WTC11 (cell line): Measurements from ENCODE around the gene COA8. TPM values are rescaled to one million over a fixed set of nuclear protein-coding genes. Genes with fewer than 3 reads are reported as not detected.

Experiments
- ATAC-seq: fragments of 200-7000 bp; cut with Tn5 transposase; 2 replicates; pipeline ENCODE4 v1.10.0; 2021; ENCODE audit warnings: mild to moderate bottlenecking, moderate library complexity
- CTCF ChIA-PET: fragments of 300-600 bp; sonication (Branson Sonifier 250); formaldehyde crosslinking; loops from one replicate; lab custom pipeline; 2021; ENCODE audit warnings: antibody characterized with exemption; lab: Charles Lee
- POLR2A ChIA-PET: fragments of 350-600 bp; sonication (Branson Sonifier 250); formaldehyde crosslinking; loops from one replicate; lab custom pipeline; 2021; ENCODE audit warnings: antibody characterized with exemption; lab: Charles Lee
- DNase-seq: peaks from one replicate; pipeline ENCODE4 v3.0.0; 2021; ENCODE audit warnings: low spot score
- H3K27ac Mint-ChIP-seq: 2 replicates; pipeline ENCODE4 v1.8.0; 2021; ENCODE audit warnings: mixed read lengths
- H3K27me3 Mint-ChIP-seq: 2 replicates; pipeline ENCODE4 v1.8.0; 2021; ENCODE audit warnings: low read depth, mild to moderate bottlenecking, moderate library complexity, mixed read lengths
- H3K36me3 Mint-ChIP-seq: 2 replicates; pipeline ENCODE4 v1.8.0; 2021; ENCODE audit warnings: mixed read lengths
- H3K4me1 Mint-ChIP-seq: 2 replicates; pipeline ENCODE4 v1.8.0; 2022; ENCODE audit warnings: mixed read lengths
- H3K4me3 Mint-ChIP-seq: 2 replicates; pipeline ENCODE4 v1.8.0; 2021; ENCODE audit warnings: mild to moderate bottlenecking, moderate library complexity, mixed read lengths
- H3K9me3 Mint-ChIP-seq: 2 replicates; pipeline ENCODE4 v1.8.0; 2021; ENCODE audit warnings: mixed read lengths
- CREM ChIP-seq: sonication (generic); formaldehyde crosslinking; IDR thresholded peaks from 2 replicates; pipeline ENCODE4 v1.8.1; 2022; ENCODE audit warnings: mild to moderate bottlenecking, missing genetic modification reagents, moderate library complexity
- ESRRA ChIP-seq: sonication (generic); formaldehyde crosslinking; IDR thresholded peaks from 2 replicates; pipeline ENCODE4 v1.8.1; 2022; ENCODE audit warnings: mild to moderate bottlenecking, missing genetic modification reagents, borderline replicate concordance
- FOXP1 ChIP-seq: sonication (generic); formaldehyde crosslinking; IDR thresholded peaks from 2 replicates; pipeline ENCODE4 v1.8.0; 2022; ENCODE audit warnings: missing genetic modification reagents, mild to moderate bottlenecking, moderate library complexity, borderline replicate concordance
- JUN ChIP-seq: sonication (generic); formaldehyde crosslinking; IDR thresholded peaks from 2 replicates; pipeline ENCODE4 v1.8.0; 2023; ENCODE audit warnings: mild to moderate bottlenecking, missing genetic modification reagents
- NFYB ChIP-seq: sonication (generic); formaldehyde crosslinking; conservative IDR thresholded peaks from 2 replicates; pipeline ENCODE4 v1.8.0; 2022; ENCODE audit warnings: low read depth, missing genetic modification reagents
- PRRX2 ChIP-seq: fragments of 250-450 bp; sonication (Bioruptor Pico); IDR thresholded peaks from 2 replicates; pipeline ENCODE4 v1.8.0; 2021; ENCODE audit warnings: mild to moderate bottlenecking
- RORB ChIP-seq: fragments of 250-450 bp; sonication (Bioruptor Pico); IDR thresholded peaks from 2 replicates; pipeline ENCODE4 v1.9.0; 2021; ENCODE audit warnings: mild to moderate bottlenecking
- TEAD4 ChIP-seq: sonication (generic); formaldehyde crosslinking; IDR thresholded peaks from 2 replicates; pipeline ENCODE4 v1.8.0; 2022; ENCODE audit warnings: mild to moderate bottlenecking, missing genetic modification reagents
- ZNF121 ChIP-seq: sonication (generic); formaldehyde crosslinking; IDR thresholded peaks from 2 replicates; pipeline ENCODE4 v1.8.0; 2023; ENCODE audit warnings: missing genetic modification reagents
- ZNF232 ChIP-seq: sonication (generic); formaldehyde crosslinking; IDR thresholded peaks from 2 replicates; pipeline ENCODE4 v1.8.0; 2022; ENCODE audit warnings: mild to moderate bottlenecking, missing genetic modification reagents
- ZNF396 ChIP-seq: fragments of 250-450 bp; sonication (Bioruptor Pico); IDR thresholded peaks from 2 replicates; pipeline ENCODE4 v1.8.0; 2021; ENCODE audit warnings: mild to moderate bottlenecking, moderate library complexity, borderline replicate concordance
- total RNA-seq: library from RNA; stranded (reverse); gene quantifications from 3 replicates; pipeline ENCODE4 v1.2.3, GENCODE V29; 2021
- TF ChIP-seq, protein P1 (sequence below): sonication (generic); formaldehyde crosslinking; conservative IDR thresholded peaks from 2 replicates; pipeline ENCODE4 v1.8.1; 2023; ENCODE audit warnings: mild to moderate bottlenecking, low read depth, missing genetic modification reagents, moderate library complexity
- TF ChIP-seq, protein P2 (sequence below): sonication (generic); formaldehyde crosslinking; IDR thresholded peaks from 2 replicates; pipeline ENCODE4 v1.8.0; 2022; ENCODE audit warnings: mild to moderate bottlenecking, missing genetic modification reagents
- TF ChIP-seq, protein P3 (sequence below): sonication (generic); formaldehyde crosslinking; IDR thresholded peaks from 2 replicates; pipeline ENCODE4 v1.8.0; 2023; ENCODE audit warnings: mild to moderate bottlenecking, missing genetic modification reagents
- TF ChIP-seq, protein P4 (sequence below): sonication (generic); formaldehyde crosslinking; conservative IDR thresholded peaks from 2 replicates; pipeline ENCODE4 v1.8.1; 2022; ENCODE audit warnings: mild to moderate bottlenecking, missing genetic modification reagents
- TF ChIP-seq, protein P5 (sequence below): sonication (generic); formaldehyde crosslinking; IDR thresholded peaks from 2 replicates; pipeline ENCODE4 v1.8.1; 2022; ENCODE audit warnings: mild to moderate bottlenecking, missing genetic modification reagents, moderate library complexity, borderline replicate concordance

Gene COA8
- total RNA-seq, 1 experiment from 2014 or later, result 36.4 TPM

DNA sequence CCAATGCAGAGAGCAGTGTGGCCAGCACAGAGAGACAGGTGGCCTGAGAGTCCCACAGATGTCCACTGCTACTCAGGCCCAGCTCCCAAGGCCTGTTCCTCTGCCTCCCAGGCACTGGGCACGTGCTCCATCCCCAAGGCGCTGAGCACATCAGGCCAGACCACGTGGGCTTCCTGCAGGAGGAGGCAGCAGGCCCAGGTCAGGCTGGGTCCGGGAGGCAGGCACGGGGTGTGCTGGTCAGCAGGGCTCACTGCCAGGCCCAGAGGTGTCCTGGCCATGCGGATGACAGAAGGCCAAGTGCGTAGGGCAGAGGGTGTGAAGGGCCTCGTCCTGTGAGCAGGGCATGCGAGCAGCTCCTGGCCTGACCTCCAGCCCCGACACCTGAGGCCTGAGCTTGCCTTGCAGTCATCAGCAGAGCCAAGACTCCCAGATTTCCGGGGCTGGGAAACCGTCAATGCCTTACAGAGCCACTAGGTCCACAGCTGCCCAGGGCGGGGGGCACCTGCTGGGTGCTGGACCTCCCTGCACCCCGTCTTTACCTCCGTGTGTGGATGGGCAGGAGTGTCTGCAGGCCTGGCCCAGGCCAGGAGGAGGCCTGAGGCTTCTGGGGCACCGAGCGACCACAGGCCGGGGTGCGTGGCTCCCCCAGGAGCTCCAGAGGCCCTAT lies 18.9 kb upstream of the COA8 start:
- no peak for DNase-seq
- Mint-ChIP-seq H3K27me3 (peaks cover 11% of the 10 kb centered on the region), H3K4me3 (no peak overlapping the region), H3K27ac (no peak overlapping the region), H3K4me1 (peaks cover 5% of the 10 kb centered on the region; the same call in 1 of the 2 replicates), H3K36me3 (no peaks in the 10 kb centered on the region), H3K9me3 (no peaks in the 10 kb centered on the region)
- POLR2A ChIA-PET, result interaction anchor here (4.1 kb wide), 1 partner anchor 23 kb away, joined by 65 read pairs; the partner anchor contains the start of gene CKB
- TF ChIP-seq, protein P1, sequence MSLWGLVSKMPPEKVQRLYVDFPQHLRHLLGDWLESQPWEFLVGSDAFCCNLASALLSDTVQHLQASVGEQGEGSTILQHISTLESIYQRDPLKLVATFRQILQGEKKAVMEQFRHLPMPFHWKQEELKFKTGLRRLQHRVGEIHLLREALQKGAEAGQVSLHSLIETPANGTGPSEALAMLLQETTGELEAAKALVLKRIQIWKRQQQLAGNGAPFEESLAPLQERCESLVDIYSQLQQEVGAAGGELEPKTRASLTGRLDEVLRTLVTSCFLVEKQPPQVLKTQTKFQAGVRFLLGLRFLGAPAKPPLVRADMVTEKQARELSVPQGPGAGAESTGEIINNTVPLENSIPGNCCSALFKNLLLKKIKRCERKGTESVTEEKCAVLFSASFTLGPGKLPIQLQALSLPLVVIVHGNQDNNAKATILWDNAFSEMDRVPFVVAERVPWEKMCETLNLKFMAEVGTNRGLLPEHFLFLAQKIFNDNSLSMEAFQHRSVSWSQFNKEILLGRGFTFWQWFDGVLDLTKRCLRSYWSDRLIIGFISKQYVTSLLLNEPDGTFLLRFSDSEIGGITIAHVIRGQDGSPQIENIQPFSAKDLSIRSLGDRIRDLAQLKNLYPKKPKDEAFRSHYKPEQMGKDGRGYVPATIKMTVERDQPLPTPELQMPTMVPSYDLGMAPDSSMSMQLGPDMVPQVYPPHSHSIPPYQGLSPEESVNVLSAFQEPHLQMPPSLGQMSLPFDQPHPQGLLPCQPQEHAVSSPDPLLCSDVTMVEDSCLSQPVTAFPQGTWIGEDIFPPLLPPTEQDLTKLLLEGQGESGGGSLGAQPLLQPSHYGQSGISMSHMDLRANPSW, result 0 out of 2 replicates have a peak, but pooled peaks have one; percentile 23
- TF ChIP-seq JUN (CRISPR knock-in tag), result no peak
- TF ChIP-seq ZNF121 (CRISPR knock-in tag), result peak; percentile 6; the same call in 1 of the 2 replicates
- TF ChIP-seq, protein P2, sequence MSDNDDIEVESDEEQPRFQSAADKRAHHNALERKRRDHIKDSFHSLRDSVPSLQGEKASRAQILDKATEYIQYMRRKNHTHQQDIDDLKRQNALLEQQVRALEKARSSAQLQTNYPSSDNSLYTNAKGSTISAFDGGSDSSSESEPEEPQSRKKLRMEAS (CRISPR knock-in tag), result peak; percentile 66; the same call in 1 of the 2 replicates
- CTCF ChIA-PET, result interaction anchor here (0.7 to 21.0 kb wide), 4 partner anchors 15 to 44 kb away, joined by 3 to 455 read pairs (median 11); partner anchors contain the start of genes CKB and TRMT61A
- no peak for ATAC-seq

DNA sequence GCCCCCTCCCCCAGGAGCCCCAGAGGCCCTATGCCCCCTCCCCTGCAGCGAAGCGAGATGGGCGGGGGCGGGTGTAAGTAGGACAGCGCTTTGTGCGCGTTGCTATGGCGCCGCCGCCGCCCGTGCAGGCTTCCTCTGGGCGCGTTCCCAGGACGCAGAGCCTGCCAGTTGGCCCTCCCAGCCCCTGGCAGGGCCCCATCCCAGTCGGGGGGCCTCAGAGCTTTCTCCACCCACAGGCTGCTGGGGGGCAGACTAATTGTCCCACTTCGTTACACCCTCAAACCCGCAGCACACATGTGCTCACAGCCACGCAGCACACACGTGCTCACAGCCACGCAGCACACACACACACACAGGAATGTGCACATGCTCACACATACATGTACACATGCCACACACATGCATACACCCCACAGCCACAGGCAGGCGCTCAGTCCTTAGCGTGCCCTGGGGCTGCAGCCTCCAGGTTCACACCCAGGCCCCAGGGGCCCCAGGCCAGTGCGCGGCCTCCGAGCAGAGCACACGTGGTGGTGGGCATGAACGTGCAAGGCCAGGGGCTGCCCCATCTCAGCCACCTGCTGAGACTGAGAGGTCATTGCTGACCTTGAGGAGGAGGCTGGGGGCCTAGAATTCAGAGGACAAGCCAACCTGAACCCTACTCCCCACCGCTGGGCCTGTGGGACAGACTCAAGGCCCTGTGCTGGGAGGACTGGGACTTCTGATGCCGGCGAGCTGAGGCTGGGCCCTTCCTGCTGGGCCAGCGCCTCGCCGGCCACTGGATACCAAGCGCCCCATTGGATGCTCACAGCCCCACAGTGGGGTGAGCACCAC lies 18.2 kb upstream of the COA8 start:
- TF ChIP-seq RORB (CRISPR knock-in tag) (no peak), ZNF396 (CRISPR knock-in tag) (no peak), ZNF232 (no peak), FOXP1 (no peak), ESRRA (CRISPR knock-in tag) (no peak), CREM (CRISPR knock-in tag) (no peak), NFYB (CRISPR knock-in tag) (no peak), TEAD4 (CRISPR knock-in tag) (no peak), PRRX2 (CRISPR knock-in tag) (no peak)
- TF ChIP-seq, protein P3, sequence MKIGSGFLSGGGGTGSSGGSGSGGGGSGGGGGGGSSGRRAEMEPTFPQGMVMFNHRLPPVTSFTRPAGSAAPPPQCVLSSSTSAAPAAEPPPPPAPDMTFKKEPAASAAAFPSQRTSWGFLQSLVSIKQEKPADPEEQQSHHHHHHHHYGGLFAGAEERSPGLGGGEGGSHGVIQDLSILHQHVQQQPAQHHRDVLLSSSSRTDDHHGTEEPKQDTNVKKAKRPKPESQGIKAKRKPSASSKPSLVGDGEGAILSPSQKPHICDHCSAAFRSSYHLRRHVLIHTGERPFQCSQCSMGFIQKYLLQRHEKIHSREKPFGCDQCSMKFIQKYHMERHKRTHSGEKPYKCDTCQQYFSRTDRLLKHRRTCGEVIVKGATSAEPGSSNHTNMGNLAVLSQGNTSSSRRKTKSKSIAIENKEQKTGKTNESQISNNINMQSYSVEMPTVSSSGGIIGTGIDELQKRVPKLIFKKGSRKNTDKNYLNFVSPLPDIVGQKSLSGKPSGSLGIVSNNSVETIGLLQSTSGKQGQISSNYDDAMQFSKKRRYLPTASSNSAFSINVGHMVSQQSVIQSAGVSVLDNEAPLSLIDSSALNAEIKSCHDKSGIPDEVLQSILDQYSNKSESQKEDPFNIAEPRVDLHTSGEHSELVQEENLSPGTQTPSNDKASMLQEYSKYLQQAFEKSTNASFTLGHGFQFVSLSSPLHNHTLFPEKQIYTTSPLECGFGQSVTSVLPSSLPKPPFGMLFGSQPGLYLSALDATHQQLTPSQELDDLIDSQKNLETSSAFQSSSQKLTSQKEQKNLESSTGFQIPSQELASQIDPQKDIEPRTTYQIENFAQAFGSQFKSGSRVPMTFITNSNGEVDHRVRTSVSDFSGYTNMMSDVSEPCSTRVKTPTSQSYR, result no peak
- TF ChIP-seq, protein P4, sequence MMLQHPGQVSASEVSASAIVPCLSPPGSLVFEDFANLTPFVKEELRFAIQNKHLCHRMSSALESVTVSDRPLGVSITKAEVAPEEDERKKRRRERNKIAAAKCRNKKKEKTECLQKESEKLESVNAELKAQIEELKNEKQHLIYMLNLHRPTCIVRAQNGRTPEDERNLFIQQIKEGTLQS, result no peak
- TF ChIP-seq, protein P5, sequence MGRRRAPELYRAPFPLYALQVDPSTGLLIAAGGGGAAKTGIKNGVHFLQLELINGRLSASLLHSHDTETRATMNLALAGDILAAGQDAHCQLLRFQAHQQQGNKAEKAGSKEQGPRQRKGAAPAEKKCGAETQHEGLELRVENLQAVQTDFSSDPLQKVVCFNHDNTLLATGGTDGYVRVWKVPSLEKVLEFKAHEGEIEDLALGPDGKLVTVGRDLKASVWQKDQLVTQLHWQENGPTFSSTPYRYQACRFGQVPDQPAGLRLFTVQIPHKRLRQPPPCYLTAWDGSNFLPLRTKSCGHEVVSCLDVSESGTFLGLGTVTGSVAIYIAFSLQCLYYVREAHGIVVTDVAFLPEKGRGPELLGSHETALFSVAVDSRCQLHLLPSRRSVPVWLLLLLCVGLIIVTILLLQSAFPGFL, result no peak
- H3K9me3 Mint-ChIP-seq, result no peaks in the 10 kb centered on the region
- peaks cover 5% of the 10 kb centered on the region; the same call in 1 of the 2 replicates for H3K4me1 Mint-ChIP-seq
- POLR2A ChIA-PET, result no interaction called here
- no peaks in the 10 kb centered on the region for H3K36me3 Mint-ChIP-seq
- ATAC-seq, result no peak
- CTCF ChIA-PET, result interaction anchor here (21.0 kb wide), 1 partner anchor 26 kb away, joined by 455 read pairs; the partner anchor contains the start of gene CKB
- peaks cover 7% of the 10 kb centered on the region for H3K27me3 Mint-ChIP-seq
- DNase-seq, result no peak
- H3K4me3 Mint-ChIP-seq, result no peak overlapping the region
- no peak overlapping the region for H3K27ac Mint-ChIP-seq
